Measurements from ENCODE around the gene SPRY4.
"Not testable (repeated sequence)": the region's sequence is repeated elsewhere in the genome, so short reads cannot be mapped to it uniquely, and the experiment has no call there.

Gene SPRY4

GRCh38 chr5:142292808-142293207 lies 32.0 kb downstream of the SPRY4 start:
- DNase-seq (ENCODE audit: low spot score), result no peak

- no peak for DNase-seq (ENCODE audit: low spot score)
These were observed 32.6 kb downstream of the SPRY4 start for GRCh38 chr5:142292249-142292648.

DNA sequence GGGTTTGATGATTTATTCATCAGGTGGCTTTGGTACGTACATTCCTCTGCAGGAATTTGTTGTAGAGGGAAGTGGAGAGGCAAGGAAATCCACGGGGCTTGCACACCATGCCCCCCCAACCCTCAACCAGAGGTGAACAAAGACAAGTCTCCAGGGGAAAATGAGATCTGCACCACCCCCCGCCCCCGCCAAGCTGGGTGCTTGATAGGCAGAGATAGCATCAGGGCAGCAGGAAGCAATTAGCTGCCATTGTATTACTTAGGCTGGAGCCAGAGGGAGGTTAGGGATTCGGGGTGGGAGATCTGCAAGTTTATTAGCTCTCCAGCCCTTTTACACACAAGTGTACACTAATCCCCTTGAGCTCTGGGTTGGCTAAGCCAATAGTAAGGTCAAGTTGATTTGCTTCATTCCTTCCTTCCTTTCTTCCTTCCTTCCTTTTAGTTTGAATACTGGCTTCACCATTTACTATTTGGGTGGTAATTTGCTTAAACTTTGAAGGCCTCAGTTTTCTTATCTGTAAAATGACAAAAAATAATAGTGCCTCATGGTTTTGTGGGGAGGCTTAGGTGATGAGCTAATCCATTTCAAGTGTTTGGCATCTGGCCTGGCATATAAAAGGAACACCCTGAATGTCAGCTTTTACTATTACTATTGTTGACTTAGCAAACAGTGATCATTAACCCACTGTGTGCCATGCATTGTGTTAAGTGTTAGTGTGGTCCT lies 34.1 kb downstream of the SPRY4 start:
- peak; percentile 46 for DNase-seq (ENCODE audit: low spot score)

GRCh38 chr5:142289708-142290576 lies 34.9 kb downstream of the SPRY4 start:
- DNase-seq (ENCODE audit: low spot score), result no peak

DNA sequence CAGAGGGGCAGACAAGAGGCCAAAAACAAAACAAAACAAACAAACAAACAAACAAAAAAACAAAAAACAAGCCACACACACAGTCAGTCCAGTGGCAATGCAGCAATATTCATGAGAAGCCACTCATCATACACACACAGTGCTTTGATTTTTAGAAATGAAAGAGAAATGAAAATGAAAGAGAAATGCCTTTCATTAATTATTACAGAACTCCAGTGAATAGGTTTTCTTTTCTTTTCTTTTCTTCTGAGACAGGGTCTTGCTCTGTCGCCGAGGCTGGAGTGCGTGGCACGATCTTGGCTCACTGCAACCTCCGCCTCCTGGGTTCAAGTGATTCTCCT lies 36.9 kb downstream of the SPRY4 start:
- no peak for DNase-seq (ENCODE audit: low spot score)

DNA sequence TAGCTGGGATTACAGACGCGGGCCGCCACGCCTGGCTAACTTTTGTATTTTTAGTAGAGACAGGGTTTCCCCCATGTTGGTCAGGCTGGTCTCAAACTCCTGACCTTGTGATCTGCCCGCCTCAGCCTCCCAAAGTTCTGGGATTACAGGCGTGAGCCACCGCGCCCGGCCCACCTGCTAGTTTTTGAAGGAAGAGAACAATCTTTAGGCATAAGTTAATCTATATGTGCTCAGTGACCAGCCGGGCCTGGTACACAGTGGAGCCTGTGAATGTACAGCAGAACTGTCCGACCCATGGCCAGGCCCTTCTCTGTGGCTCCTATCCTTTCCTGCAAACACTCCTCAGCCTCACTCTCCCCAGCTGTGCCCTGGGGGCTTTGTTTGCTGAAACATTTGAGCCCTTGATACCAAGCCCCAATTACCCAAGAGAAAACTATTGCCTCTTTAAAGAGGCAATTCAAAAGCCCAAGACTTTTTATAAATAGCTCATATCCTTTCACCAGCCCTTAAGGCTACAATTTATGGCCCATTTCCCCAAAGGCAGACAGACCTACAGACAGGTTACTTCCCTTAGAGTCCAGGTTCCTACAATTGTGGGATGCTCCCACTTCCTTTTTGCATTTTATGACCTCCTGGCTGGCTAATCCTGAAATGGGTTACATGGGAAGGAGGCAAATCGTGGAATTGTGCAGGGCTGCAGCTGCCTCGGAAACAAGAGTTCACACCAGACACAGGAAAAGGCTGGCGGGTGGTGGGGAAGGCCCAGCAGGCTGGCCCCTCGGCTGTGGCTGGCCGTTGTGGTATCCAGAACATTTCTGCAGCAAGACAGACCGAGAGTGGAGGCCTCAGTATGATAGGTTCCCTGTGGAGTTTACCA lies 37.5 kb downstream of the SPRY4 start:
- no peak for DNase-seq (ENCODE audit: low spot score)

GRCh38 chr5:142286111-142286510 lies 38.7 kb downstream of the SPRY4 start:
- no peak for DNase-seq (ENCODE audit: low spot score)

- no peak for DNase-seq (ENCODE audit: low spot score)
These were observed 41.5 kb downstream of the SPRY4 start for GRCh38 chr5:142283304-142283703.

- DNase-seq (ENCODE audit: low spot score), result no peak
These were observed 42.9 kb downstream of the SPRY4 start for GRCh38 chr5:142281966-142282365.

GRCh38 chr5:142281008-142281367 lies 43.8 kb downstream of the SPRY4 start:
- DNase-seq (ENCODE audit: low spot score), result no peak

GRCh38 chr5:142280066-142281007 lies 44.5 kb downstream of the SPRY4 start:
- no peak for DNase-seq (ENCODE audit: low spot score)

DNA sequence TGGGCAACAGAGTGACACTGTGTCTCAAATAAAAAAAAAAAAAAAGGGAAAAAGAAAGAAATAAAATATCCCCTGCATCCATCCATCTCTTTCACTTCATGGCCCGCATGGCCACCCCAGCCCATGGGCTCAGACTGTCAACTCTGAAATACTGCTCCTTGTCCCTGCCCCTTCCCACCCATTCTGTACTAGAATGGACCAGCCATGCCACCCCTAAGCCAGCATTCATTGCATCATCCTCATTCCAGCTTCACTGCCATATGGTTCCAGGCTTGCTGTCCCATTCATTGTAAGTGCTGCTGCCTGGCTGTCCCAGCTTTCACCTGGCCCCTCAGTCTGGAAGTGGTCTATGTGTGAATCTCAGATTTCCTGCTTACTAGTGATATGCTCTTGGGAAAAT lies 46.2 kb downstream of the SPRY4 start:
- no peak for DNase-seq (ENCODE audit: low spot score)

GRCh38 chr5:142277796-142278195 lies 47.0 kb downstream of the SPRY4 start:
- no peak for DNase-seq (ENCODE audit: low spot score)

GRCh38 chr5:142276517-142276916 lies 48.3 kb downstream of the SPRY4 start:
- no peak for DNase-seq (ENCODE audit: low spot score)

- no peak for DNase-seq (ENCODE audit: low spot score)
These were observed 49.3 kb downstream of the SPRY4 start for GRCh38 chr5:142275496-142275895.

DNA sequence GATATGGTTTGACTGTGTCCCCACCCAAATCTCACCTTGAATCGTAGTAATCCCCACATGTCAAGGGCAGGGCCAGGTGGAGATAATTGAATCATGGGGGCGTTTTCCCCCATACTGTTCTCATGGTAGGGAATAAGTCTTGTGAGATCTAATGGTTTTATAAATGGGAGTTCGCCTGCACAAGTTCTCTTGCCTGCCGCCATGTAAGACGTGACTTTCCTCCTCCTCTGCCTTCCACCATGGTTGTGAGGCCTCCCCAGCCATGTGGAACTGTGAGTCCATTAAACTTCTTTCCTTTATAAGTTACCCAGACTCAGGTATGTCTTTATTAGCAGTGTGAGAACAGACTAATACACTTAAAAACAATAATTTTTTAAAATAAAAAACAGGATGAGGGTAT lies 52.2 kb downstream of the SPRY4 start:
- not testable (repeated sequence) for DNase-seq (ENCODE audit: low spot score)

DNA sequence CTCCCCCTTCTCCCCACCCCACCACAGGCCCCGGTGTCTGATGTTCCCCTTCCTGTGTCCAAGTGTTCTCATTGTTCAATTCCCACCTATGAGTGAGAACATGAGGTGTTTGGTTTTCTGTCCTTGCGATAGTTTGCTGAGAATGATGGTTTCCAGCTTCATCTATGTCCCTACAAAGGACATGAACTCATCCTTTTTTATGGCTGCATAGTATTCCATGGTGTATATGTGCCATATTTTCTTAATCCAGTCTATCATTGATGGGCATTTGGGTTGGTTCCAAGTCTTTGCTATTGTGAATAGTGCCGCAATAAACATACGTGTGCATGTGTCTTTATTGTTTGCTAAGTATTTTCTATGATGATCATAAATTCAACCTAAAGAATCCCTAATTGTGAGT lies 60.7 kb downstream of the SPRY4 start:
- DNase-seq (ENCODE audit: low spot score), result not testable (repeated sequence)

- no peak for DNase-seq (ENCODE audit: low spot score)
These were observed 61.5 kb downstream of the SPRY4 start for GRCh38 chr5:142263346-142263745.

DNA sequence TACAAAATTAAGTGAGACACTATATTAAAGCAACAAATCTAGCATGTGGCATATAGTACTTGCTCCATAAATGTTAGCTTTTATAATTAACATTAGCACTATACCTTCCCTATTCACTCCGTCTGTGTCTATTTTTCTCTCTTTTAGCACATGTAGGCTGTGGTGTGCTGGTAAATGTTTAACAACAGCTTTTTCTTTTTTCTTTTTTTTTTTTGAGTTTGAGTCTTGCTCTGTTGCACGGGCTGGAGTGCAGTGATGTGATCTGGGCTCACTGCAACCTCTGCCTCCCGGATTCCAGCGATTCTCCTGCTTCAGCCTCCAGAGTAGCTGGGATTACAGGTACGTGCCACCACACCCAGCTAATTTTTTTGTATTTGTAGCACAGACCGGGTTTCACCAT lies 62.1 kb downstream of the SPRY4 start:
- no peak for DNase-seq (ENCODE audit: low spot score)
